HCT116 (cell line): Measurements from ENCODE around the gene GRIN2A. TPM values are rescaled to one million over a fixed set of nuclear protein-coding genes. Genes with fewer than 3 reads are reported as not detected.
A peak's percentile ranks its signal among the peaks of the same experiment; 100 is the strongest.

Experiments
- ATAC-seq: fragments of 200-7000 bp; cut with Tn5 transposase; 2 replicates; pipeline ENCODE4 v1.9.1; 2020; ENCODE audit warnings: mild to moderate bottlenecking, moderate library complexity
- BruUV-seq: library from RNA; stranded (reverse); fragments of 400-500 nt; replicated peaks from 2 replicates; lab custom pipeline; 2021; lab: Mats Ljungman, UMichigan
- CTCF ChIA-PET: fragments of 300-600 bp; sonication (Branson Sonifier 250); formaldehyde crosslinking; loops from one replicate; lab custom pipeline; 2021; ENCODE audit warnings: antibody characterized with exemption; lab: Charles Lee
- POLR2A ChIA-PET: fragments of 300-600, 350-600 bp; sonication (Branson Sonifier 250); formaldehyde crosslinking; loops from one replicate; lab custom pipeline; 2021; ENCODE audit warnings: antibody characterized with exemption; lab: Charles Lee
- RAD21 ChIA-PET, 2 experiments: fragments of 300-600 bp; sonication (Branson Sonifier 250); formaldehyde crosslinking; loops; one replicate each; lab custom pipeline; 2023; ENCODE audit warnings: low total read pairs in 2 of 2; ENCODE audit not compliant: uncharacterized antibody in 2 of 2, unreplicated experiment in 2 of 2, low non-redundant PET in 1 of 2; lab: Charles Lee
- DNase-seq: peaks from one replicate; pipeline ENCODE4 v3.0.0-alpha.2; 2010; ENCODE audit warnings: low read depth, low spot score
- H2AFZ ChIP-seq: fragments of 200-600 bp; shearing (Covaris generic), sonication (generic); 2 replicates; pipeline ENCODE4 v1.6.1; 2017; ENCODE audit warnings: low read depth, mixed run types, mixed read lengths, antibody characterized with exemption, low read length; ENCODE audit not compliant: poor library complexity, severe bottlenecking
- H3K27ac ChIP-seq: 2 replicates; pipeline ENCODE4 v1.5.1; 2012; ENCODE audit warnings: low read depth, low read length
- H3K27me3 ChIP-seq: fragments of 200-600 bp; sonication (generic); 2 replicates; pipeline ENCODE4 v1.6.1; 2016; ENCODE audit warnings: mixed run types, low read length, mixed read lengths; ENCODE audit not compliant: insufficient read depth
- H3K36me3 ChIP-seq, 2 experiments: fragments of 200-500 bp in 1 of 2; fragments of 200-600 bp in 1 of 2; sonication (Bioruptor generic) in 1 of 2; sonication (generic) in 1 of 2; 2 replicates each; pipeline versions ENCODE4 v1.5.1 to v1.6.1; 2014 to 2016; ENCODE audit warnings: low read length in 2 of 2, inconsistent platforms in 1 of 2, mixed read lengths in 1 of 2, mixed run types in 1 of 2; ENCODE audit not compliant: insufficient read depth in 2 of 2, control insufficient read depth in 1 of 2
- H3K4me1 ChIP-seq, 2 experiments: fragments of 200-600 bp in 1 of 2; sonication (generic) in 1 of 2; 2 replicates each; pipeline versions ENCODE4 v1.5.1 to v1.6.1; 2012 to 2017; ENCODE audit warnings: low read length in 2 of 2, inconsistent platforms in 1 of 2, mild to moderate bottlenecking in 1 of 2, mixed read lengths in 1 of 2, mixed run types in 1 of 2, moderate library complexity in 1 of 2; ENCODE audit not compliant: insufficient read depth in 2 of 2, control insufficient read depth in 1 of 2
- H3K4me2 ChIP-seq: fragments of 200-600 bp; sonication (generic); 2 replicates; pipeline ENCODE4 v1.6.1; 2017; ENCODE audit warnings: mixed run types, low read length, mixed read lengths
- H3K4me3 ChIP-seq, 2 experiments: fragments of 200-600 bp in 1 of 2; sonication (generic) in 1 of 2; replicated peaks in 1 of 2; 2 replicates each; pipeline ENCODE4 v1.5.1; 2011 to 2016; ENCODE audit warnings: low read length in 2 of 2, control low read depth in 1 of 2, low read depth in 1 of 2, mild to moderate bottlenecking in 1 of 2, mixed read lengths in 1 of 2, mixed run types in 1 of 2
- H3K79me2 ChIP-seq: fragments of 200-600 bp; sonication (generic); 2 replicates; pipeline ENCODE4 v1.6.1; 2017; ENCODE audit warnings: mild to moderate bottlenecking, mixed run types, low read length, moderate library complexity, mixed read lengths; ENCODE audit not compliant: insufficient read depth
- H3K9ac ChIP-seq: fragments of 200-600 bp; sonication (generic); 2 replicates; pipeline ENCODE4 v1.6.1; 2016; ENCODE audit warnings: low read length, mixed read lengths
- H3K9me2 ChIP-seq: fragments of 200-600 bp; sonication (generic), shearing (Covaris generic); 2 replicates; pipeline ENCODE4 v1.6.1; 2017; ENCODE audit warnings: mixed run types, mild to moderate bottlenecking, moderate library complexity; ENCODE audit not compliant: insufficient read depth
- H3K9me3 ChIP-seq, 2 experiments: fragments of 200-500 bp in 1 of 2; fragments of 200-600 bp in 1 of 2; sonication (Bioruptor generic) in 1 of 2; sonication (generic) in 1 of 2; 2 replicates each; pipeline ENCODE4 v1.6.1; 2014 to 2017; ENCODE audit warnings: low read length in 2 of 2, mixed read lengths in 2 of 2, inconsistent platforms in 1 of 2, low read depth in 1 of 2, mild to moderate bottlenecking in 1 of 2, mixed run types in 1 of 2, moderate library complexity in 1 of 2; ENCODE audit not compliant: control insufficient read depth in 1 of 2, insufficient read depth in 1 of 2
- H4K20me1 ChIP-seq: fragments of 200-600 bp; sonication (generic), shearing (Covaris generic); 2 replicates; pipeline ENCODE4 v1.6.1; 2017; ENCODE audit warnings: mixed run types, mild to moderate bottlenecking, moderate library complexity; ENCODE audit not compliant: insufficient read depth
- CBX3 ChIP-seq: IDR thresholded peaks from 2 replicates; pipeline ENCODE4 v1.6.1; 2012; ENCODE audit warnings: low read depth
- EGR1 ChIP-seq: IDR thresholded peaks from 2 replicates; pipeline ENCODE4 v1.6.1; 2012; ENCODE audit warnings: low read depth
- EZH2 ChIP-seq: fragments of 200-600 bp; sonication (generic); IDR thresholded peaks from 2 replicates; pipeline ENCODE4 v1.6.1; 2017; ENCODE audit warnings: antibody characterized with exemption, mixed run types
- JUND ChIP-seq: IDR thresholded peaks from 2 replicates; pipeline ENCODE4 v1.6.1; 2012
- REST ChIP-seq: IDR thresholded peaks from 2 replicates; pipeline ENCODE4 v1.6.1; 2012; ENCODE audit warnings: low read depth
- SIN3A ChIP-seq: IDR thresholded peaks from 2 replicates; pipeline ENCODE4 v1.6.1; 2012; ENCODE audit warnings: low read depth
- SP1 ChIP-seq: IDR thresholded peaks from 2 replicates; pipeline ENCODE4 v1.6.1; 2012; ENCODE audit warnings: low read depth
- TCF7L2 ChIP-seq: IDR thresholded peaks from 2 replicates; pipeline ENCODE4 v1.7.0; 2011; ENCODE audit warnings: borderline replicate concordance, inconsistent platforms; ENCODE audit not compliant: insufficient read depth, insufficient read length; ENCODE audit errors: extremely low read depth
- ZFX ChIP-seq: fragments of 450-650 bp; IDR thresholded peaks from 2 replicates; pipeline ENCODE4 v1.6.1; 2017
- intact Hi-C: fragments of 100-400 bp; cut with micrococcal nuclease; formaldehyde crosslinking; loops from 2 replicates; pipeline ENCODE4 v1.10.0; 2022
- total RNA-seq: library from RNA; stranded (reverse); gene quantifications from one replicate; pipeline ENCODE4 v1.2.1, GENCODE V29; 2021; ENCODE audit not compliant: unreplicated experiment

GRIN2A gene
- total RNA-seq, 1 experiment from 2014 or later: 0.02 TPM

- CTCF ChIA-PET: no interaction called here
These were observed 344.7 kb downstream of the GRIN2A start for GRCh38 chr16:9837481-9837880.

GRCh38 chr16:9836118-9836736 lies 346.0 kb downstream of the GRIN2A start:
- Histone ChIP-seq H3K9ac (no peak overlapping the region), H3K27ac (no peak overlapping the region), H3K9me3 (no peaks in the 10 kb centered on the region), H3K4me3 (no peak overlapping the region), H3K4me1 (no peaks in the 10 kb centered on the region), H3K9me2 (no peaks in the 10 kb centered on the region), H2AFZ (no peak overlapping the region), H4K20me1 (no peaks in the 10 kb centered on the region), H3K36me3 (no peaks in the 10 kb centered on the region), H3K4me2 (no peak overlapping the region), H3K79me2 (no peaks in the 10 kb centered on the region), H3K27me3 (no peaks in the 10 kb centered on the region)
- RAD21 ChIA-PET: no interaction called here
- CTCF ChIA-PET: no interaction called here
- BruUV-seq: no TSS peak
- intact Hi-C loops: no loop called here
- POLR2A ChIA-PET: no interaction called here
- ATAC-seq (no peak), DNase-seq (no peak)
- TF ChIP-seq TCF7L2: no peak
- peak; percentile 82 for TF ChIP-seq REST

More at GRCh38 chr16:9837481-9837880, 344.7 kb downstream of the GRIN2A start:
- POLR2A ChIA-PET: no interaction called here
- H3K9ac ChIP-seq: no peak overlapping the region
- H3K4me2 ChIP-seq: no peak overlapping the region
- H3K79me2 ChIP-seq: no peaks in the 10 kb centered on the region
- no peaks in the 10 kb centered on the region for H3K36me3 ChIP-seq
- no peak overlapping the region for H3K4me3 ChIP-seq
- H3K4me1 ChIP-seq: no peaks in the 10 kb centered on the region
- no peak overlapping the region for H2AFZ ChIP-seq
- no peaks in the 10 kb centered on the region for H3K9me2 ChIP-seq
- no peak for TF ChIP-seq CBX3
- TF ChIP-seq ZFX: no peak
- no peak for TF ChIP-seq EZH2
- TF ChIP-seq EGR1: no peak
- no peak for TF ChIP-seq SP1
- TF ChIP-seq SIN3A: no peak
- TF ChIP-seq JUND: no peak
- TF ChIP-seq, all 23 proteins: peak for 0
- H3K27me3 ChIP-seq: no peaks in the 10 kb centered on the region
- no peak overlapping the region for H3K27ac ChIP-seq
- BruUV-seq: no TSS peak
- RAD21 ChIA-PET: no interaction called here
- no peaks in the 10 kb centered on the region for H3K9me3 ChIP-seq
- intact Hi-C loops: no loop called here
- H4K20me1 ChIP-seq: no peaks in the 10 kb centered on the region
- ATAC-seq (no peak), DNase-seq (no peak)
